GM04504 (cell line): ENCODE data around the gene MTFMT.
"Not testable (repeated sequence)": the region's sequence is repeated elsewhere in the genome, so short reads cannot be mapped to it uniquely, and the experiment has no call there.

Source experiments
- DNase-seq: peaks from one replicate; pipeline ENCODE4 v3.0.0-alpha.2; 2012; ENCODE audit warnings: low read depth

MTFMT gene

DNA sequence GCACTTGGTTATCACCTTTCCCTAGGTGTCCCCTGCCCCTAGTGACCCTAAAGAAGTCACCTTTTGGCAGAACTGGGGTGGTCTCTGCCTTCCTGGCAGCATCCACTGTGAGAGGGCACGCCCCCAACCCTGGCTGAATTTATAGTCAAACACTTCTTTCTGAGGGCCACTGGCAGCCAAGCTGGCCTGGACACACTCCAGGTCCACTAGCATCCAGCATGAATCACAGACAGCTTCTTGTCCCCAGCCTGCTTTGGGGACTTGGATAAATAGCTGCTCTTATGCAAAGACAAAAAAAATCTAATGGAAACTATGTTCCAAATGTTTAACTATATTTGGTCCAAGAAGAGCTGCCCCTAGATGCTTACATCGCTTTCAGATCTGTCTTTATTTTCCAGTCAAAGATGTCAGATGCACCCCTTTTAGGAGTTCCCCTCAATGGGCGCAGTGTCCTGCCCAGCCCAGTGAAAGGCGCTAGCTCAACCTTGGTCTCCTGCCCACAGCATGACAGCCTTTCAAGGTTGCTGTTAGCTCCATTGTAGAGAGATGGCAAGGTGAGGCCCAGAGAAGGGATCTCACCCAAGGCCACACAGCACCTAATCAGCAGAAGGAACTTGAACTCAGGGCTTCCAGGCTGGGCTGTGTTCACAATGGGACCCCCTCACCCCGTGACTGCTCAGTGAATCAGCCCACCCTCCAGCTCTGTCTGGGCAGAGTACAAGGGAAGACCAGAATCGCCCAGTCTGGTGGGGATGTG lies 31.4 kb upstream of the MTFMT start:
- no peak for DNase-seq

DNA sequence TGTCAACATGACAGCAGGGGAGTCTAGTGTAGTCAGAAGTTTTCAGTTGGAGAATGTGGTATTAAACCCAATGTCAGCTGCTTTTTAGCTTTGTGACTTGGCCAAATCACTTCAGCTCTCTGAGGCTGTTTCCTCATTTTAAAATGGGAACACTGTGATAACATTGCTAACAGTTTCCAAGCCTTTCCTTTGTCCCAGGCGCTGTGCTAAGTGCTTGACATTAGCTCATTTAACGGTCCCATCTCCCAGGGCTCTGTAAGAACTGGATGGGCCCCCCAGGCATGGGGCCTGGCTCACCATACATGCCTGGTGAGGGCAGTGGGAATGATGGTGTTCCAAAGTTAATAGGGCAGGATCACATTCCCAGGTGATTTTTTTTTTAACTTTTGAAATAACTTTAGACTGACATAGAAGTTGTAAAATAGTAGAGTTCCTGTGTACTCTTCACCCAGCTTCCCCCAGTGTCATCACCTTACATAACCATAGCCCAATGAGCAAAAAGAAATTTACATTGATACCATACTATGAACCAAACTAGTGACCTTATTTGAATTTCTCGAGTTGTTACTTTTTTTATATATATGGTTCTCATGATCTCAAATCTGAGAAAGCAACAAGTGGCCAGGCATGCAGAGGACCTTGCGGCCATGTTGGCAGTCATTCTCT lies 30.6 kb upstream of the MTFMT start:
- no peak for DNase-seq

DNA sequence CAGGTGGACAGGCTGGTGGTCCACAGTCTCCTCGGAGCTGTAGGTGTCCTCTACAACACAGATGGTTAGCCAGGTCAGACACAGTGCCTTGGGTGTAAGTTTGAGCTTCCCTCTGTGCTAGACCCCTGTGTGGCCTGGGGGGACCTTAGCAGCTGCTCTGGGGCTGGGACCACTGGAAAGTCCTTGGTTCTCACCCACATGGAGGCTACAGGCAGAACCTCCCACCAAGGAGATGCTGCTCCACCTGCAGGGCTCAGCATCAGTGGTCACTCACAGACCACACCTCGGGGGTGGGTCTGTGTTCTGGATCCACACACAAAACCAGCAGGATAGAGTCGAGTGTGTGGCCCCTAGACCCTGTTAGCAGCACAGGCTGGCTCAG lies 29.9 kb upstream of the MTFMT start:
- no peak for DNase-seq

- DNase-seq: no peak
Measured at GRCh38 chr15:65058394-65059368, 29.2 kb upstream of the MTFMT start.

DNA sequence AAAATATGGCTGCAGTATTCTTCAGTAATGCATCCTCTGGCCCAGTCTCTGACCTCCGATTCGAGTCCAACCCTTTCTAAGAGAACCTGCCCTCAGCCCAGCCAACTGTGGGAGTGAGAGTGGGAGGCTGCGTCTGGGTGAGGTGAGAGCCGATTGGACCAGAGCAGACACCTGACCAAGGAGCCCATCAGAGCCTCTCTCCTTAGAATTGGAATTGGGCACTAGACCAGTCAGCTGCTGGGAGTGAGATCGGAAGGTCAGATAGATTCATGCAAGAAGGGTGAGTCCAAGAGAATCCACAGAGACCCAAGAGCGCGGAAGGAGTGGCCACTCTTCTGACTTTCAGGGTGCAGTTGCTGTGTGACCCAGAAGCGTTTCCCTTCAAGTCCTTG lies 28.1 kb upstream of the MTFMT start:
- DNase-seq: no peak

- DNase-seq: no peak
Measured at GRCh38 chr15:65056868-65057548, 27.6 kb upstream of the MTFMT start.

GRCh38 chr15:65056106-65056505 lies 26.7 kb upstream of the MTFMT start:
- no peak for DNase-seq

- no peak for DNase-seq
Measured at GRCh38 chr15:65055201-65055870, 25.9 kb upstream of the MTFMT start.

GRCh38 chr15:65054333-65055200 lies 25.1 kb upstream of the MTFMT start:
- peak; percentile 42 for DNase-seq

GRCh38 chr15:65052956-65053355 lies 23.5 kb upstream of the MTFMT start:
- DNase-seq: no peak

DNA sequence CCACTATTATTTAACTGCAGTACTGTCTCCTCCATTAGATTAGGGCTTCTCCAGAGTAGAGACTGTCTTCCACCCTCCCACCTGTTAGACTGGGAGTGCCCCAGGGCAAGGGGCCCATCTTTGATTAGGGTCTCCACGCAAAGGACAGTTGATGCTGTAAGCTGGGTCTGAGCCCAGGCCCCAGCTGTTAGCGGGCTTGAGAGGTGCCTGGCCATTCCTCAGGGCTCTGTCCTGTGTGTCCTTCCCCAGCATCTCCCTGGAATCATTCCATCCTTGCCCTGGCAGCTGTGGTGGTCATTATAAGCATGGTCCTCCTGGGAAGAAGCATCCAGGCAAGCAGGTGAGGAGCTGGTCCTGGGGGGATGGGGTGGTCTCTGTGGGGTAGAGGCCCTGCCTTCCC lies 21.8 kb upstream of the MTFMT start:
- DNase-seq: no peak

DNA sequence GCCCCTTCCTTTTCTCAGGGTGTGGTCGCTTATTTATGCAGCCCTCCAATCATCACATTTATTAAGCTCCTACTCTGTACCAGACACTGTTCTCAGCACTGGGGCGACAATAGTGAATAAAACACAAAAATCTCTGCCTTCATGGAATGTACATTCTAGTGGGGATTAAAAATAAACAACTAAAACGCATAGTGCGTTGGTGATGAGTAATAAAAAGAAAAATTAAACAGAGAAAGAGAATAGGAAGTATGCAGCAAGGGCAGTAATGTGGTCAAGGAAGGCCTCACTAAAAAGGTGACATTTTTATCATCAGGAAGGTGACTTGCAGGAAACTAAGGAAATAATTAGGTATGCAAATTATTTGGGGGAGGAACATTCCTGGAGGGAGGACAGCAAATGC lies 20.8 kb upstream of the MTFMT start:
- no peak for DNase-seq

- DNase-seq: peak; percentile 81
Measured at GRCh38 chr15:65049418-65049840, 20.0 kb upstream of the MTFMT start.

GRCh38 chr15:65048241-65048640 lies 18.8 kb upstream of the MTFMT start:
- DNase-seq: no peak

DNA sequence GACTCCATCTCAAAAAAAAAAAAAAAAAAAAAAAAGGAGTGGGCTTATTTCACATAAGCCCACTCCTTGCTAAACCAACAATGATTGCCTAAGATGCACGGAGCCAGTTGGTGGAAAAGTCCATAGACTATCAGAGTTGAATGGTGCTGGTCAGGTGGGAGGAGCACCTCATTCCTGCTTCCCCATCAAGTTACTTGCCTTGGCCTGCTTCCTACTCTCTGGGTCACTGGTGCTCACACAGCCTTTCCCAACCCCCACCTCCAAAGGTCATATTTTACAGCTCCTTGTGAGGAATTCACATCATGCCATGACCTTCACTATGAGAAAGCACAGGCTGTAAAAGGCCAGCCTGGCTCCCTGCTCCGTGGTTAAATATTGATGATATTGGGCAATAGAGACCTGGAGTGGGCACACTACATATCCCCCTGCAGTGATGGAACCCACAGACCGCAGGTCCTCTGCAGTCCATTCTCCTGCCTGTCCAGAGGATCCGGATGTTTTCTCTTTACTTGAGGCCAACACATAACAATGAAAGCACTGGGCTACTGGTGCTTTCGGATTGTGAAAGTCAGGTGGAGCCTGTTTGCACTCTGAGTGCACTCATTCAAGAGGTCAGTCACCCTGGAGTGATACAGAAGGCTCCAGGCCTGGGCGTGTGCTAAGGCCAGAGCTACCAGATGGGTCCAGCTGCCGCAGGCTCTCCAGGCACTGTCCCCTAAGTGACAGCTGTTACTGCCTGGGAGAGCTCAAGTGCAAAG lies 15.5 kb upstream of the MTFMT start, which contains the start of gene SLC51B:
TSS of gene SLC51B (plus strand) at position 664 of the 758 bp plus-strand sequence. CDS start 4,618 bp downstream, outside the sequence.
- no peak for DNase-seq

GRCh38 chr15:65044218-65044617 lies 14.8 kb upstream of the MTFMT start:
- DNase-seq: not testable (repeated sequence)

DNA sequence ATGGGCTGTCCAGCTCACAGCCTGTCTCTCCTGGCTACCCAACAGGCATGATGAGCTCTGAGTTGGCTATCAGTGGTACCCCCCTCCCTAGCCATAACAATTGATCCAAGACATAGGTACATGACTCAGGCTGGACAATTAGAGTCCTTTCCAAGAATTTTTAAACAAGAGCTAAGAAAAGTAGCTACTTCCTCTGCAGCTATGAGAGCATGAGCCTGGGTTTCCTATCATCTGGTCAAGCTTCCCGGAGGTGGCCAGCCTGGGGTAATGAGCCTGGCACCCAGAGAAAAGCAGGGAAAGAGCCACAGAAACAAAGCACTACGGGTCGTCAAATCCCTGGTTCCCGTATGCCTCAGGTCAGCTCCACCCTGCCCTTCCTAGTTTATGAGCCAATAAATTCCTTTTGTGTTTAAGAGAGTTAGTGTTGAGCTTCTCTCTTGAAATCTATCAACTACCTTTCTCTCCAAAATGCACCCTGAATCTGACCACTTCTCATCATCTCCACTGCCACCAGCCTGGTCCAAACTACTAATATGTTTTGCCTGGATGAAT lies 13.4 kb upstream of the MTFMT start:
- DNase-seq: no peak

DNA sequence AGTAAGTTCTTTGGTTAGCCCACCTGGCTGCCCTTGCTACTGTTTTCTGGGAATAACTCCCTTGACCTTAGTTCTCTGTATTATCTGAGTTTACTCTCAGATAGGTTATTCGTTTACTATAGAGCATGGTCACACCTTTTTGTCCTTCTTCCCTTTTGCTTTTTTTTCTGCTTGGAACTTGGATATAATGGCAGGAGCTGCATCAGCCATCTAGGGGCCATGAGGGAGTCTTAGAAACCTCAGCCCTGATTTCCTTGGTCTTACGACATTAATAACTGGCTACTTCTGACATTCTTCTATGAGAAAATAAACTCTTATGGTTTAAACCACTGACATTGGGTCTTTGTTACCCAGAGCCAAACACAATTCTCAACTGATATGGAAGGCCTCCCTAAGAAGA lies 12.3 kb upstream of the MTFMT start:
- no peak for DNase-seq

- no peak for DNase-seq
Measured at GRCh38 chr15:65040461-65040860, 11.0 kb upstream of the MTFMT start.
